ENCODE results near the gene MFSD1.

The MFSD1 gene

GRCh38 chr3:158845765-158846350 lies 44.0 kb downstream of the MFSD1 start:
- no peaks in the 10 kb centered on the region for H3K36me3 Mint-ChIP-seq (ENCODE audit: low read depth)
- H3K4me1 Mint-ChIP-seq (ENCODE audit: low read depth): peaks cover 6% of the 10 kb centered on the region
- H3K27ac Mint-ChIP-seq: no peak overlapping the region
- H3K27me3 Mint-ChIP-seq (ENCODE audit: low read depth): peaks cover 3% of the 10 kb centered on the region
- no peaks in the 10 kb centered on the region for H3K9me3 Mint-ChIP-seq
- H3K4me3 Mint-ChIP-seq: no peak overlapping the region
- no peak for DNase-seq (ENCODE audit: low spot score)

DNA sequence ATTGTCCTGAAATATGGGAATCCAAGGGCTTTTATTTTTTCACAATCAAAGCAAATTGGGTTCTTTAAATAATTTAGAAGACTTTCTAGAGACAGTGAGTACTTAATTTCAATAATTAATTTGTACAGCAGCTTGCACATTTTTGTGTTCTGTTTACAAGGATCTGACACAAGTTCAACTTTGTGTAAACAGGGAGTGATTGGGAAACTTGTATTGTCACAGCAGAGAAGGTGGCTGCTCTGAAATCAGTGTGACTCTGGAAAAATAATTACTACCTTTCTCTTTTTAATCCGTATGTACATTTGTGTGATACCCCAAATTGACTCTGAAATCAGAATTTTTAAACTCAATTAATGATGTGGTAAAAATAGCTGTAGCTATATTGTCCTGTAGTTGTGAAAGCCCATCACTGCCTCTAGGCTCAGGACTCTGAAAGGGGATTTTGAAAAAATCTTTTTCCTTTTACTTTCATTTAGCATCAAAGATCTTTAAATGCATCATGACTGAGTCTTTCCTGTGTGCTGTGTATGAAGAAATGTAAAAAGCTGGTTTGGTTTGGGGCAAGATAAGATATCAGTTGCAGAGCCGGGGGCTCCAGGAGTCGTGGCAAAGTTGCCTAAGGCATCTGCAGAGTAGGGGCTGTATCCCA lies 45.1 kb downstream of the MFSD1 start:
- DNase-seq (ENCODE audit: low spot score): no peak
- Mint-ChIP-seq H3K36me3 (ENCODE audit: low read depth) (no peaks in the 10 kb centered on the region), H3K27ac (no peak overlapping the region), H3K4me1 (ENCODE audit: low read depth) (peaks cover 6% of the 10 kb centered on the region), H3K9me3 (no peaks in the 10 kb centered on the region), H3K4me3 (no peak overlapping the region), H3K27me3 (ENCODE audit: low read depth) (peaks cover 3% of the 10 kb centered on the region)

GRCh38 chr3:158847452-158847821 lies 45.6 kb downstream of the MFSD1 start:
- Mint-ChIP-seq H3K9me3 (no peaks in the 10 kb centered on the region), H3K27me3 (ENCODE audit: low read depth) (peaks cover 3% of the 10 kb centered on the region), H3K4me3 (no peak overlapping the region), H3K36me3 (ENCODE audit: low read depth) (no peaks in the 10 kb centered on the region), H3K27ac (no peak overlapping the region), H3K4me1 (ENCODE audit: low read depth) (peaks cover 6% of the 10 kb centered on the region)
- DNase-seq (ENCODE audit: low spot score): no peak

DNA sequence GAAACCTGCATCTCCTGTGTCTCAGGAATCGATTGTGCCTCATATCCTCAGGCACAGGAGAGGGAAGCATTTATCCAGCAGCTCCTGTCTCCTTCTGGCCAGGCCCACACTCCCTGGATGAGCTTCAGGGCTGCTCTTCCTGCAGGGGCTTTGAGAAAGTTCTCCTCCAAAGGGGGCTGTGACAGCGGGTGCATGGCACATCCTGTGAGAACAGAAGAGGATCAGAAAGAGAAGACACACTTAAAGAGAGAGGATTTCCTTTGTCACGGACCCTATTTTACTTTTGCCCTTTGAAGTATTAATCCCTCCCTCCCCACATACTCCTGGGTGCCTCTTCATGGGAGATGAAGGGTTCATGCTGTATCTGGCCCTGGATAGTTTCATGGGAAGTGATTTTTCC lies 46.0 kb downstream of the MFSD1 start:
- Mint-ChIP-seq H3K9me3 (no peaks in the 10 kb centered on the region), H3K4me3 (no peak overlapping the region), H3K4me1 (ENCODE audit: low read depth) (peaks cover 6% of the 10 kb centered on the region), H3K36me3 (ENCODE audit: low read depth) (no peaks in the 10 kb centered on the region), H3K27me3 (ENCODE audit: low read depth) (peaks cover 3% of the 10 kb centered on the region), H3K27ac (no peak overlapping the region)
- no peak for DNase-seq (ENCODE audit: low spot score)

DNA sequence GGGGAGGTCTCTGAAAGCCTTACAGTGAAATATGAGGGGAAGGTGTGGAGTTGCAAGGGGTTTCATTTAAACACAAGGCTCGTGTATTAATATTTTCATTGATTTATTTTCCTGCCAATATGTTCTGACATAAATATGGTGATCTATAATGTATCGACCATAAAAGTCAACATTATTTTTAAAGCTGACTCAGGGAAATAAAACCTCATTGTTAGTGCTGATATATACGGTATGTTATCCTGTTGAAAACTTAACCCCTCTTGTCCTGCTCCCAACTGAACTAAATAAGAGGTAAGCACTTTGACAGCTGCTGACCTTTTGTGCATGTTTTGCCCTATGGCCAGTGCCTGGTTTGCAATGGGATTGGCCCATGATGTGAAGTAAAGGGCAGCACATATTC lies 47.9 kb downstream of the MFSD1 start:
- Mint-ChIP-seq H3K27me3 (ENCODE audit: low read depth) (peaks cover 3% of the 10 kb centered on the region), H3K27ac (no peak overlapping the region), H3K4me3 (no peak overlapping the region), H3K9me3 (no peaks in the 10 kb centered on the region), H3K4me1 (ENCODE audit: low read depth) (peaks cover 6% of the 10 kb centered on the region), H3K36me3 (ENCODE audit: low read depth) (no peaks in the 10 kb centered on the region)
- no peak for DNase-seq (ENCODE audit: low spot score)

- Mint-ChIP-seq H3K36me3 (ENCODE audit: low read depth) (no peaks in the 10 kb centered on the region), H3K4me3 (no peak overlapping the region), H3K27me3 (ENCODE audit: low read depth) (no peaks in the 10 kb centered on the region), H3K4me1 (ENCODE audit: low read depth) (no peaks in the 10 kb centered on the region), H3K27ac (no peak overlapping the region), H3K9me3 (no peaks in the 10 kb centered on the region)
- DNase-seq (ENCODE audit: low spot score): no peak
These were observed 57.5 kb downstream of the MFSD1 start for GRCh38 chr3:158859362-158859761.

- no peaks in the 10 kb centered on the region for H3K9me3 Mint-ChIP-seq
- no peaks in the 10 kb centered on the region for H3K27me3 Mint-ChIP-seq (ENCODE audit: low read depth)
- no peaks in the 10 kb centered on the region for H3K36me3 Mint-ChIP-seq (ENCODE audit: low read depth)
- no peak overlapping the region for H3K27ac Mint-ChIP-seq
- H3K4me3 Mint-ChIP-seq: no peak overlapping the region
- no peak for DNase-seq (ENCODE audit: low spot score)
- no peaks in the 10 kb centered on the region for H3K4me1 Mint-ChIP-seq (ENCODE audit: low read depth)
These were observed 61.4 kb downstream of the MFSD1 start for GRCh38 chr3:158863247-158863646.

DNA sequence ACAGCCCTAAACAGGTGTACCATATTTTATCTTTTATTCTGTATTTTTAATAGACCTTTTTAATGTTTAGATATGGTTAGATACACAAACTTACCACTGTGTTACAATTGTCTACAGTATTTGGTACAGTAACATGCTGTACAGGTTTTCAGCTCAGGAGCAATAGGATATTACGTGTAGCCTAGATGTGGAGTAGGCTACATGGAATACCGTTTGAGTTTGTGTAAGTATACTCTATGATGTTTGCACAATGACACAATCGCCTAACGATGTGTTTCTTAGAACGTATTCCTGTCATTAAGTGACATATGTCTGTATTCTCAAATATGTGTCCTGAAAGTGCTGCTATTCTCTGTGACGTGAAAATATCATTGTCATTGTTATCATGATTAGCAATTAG lies 62.6 kb downstream of the MFSD1 start:
- Mint-ChIP-seq H3K27me3 (ENCODE audit: low read depth) (no peaks in the 10 kb centered on the region), H3K27ac (no peak overlapping the region), H3K4me1 (ENCODE audit: low read depth) (no peaks in the 10 kb centered on the region), H3K4me3 (no peak overlapping the region), H3K9me3 (no peaks in the 10 kb centered on the region), H3K36me3 (ENCODE audit: low read depth) (no peaks in the 10 kb centered on the region)
- no peak for DNase-seq (ENCODE audit: low spot score)

GRCh38 chr3:158875700-158876099 lies 73.8 kb downstream of the MFSD1 start:
- no peaks in the 10 kb centered on the region for H3K27me3 Mint-ChIP-seq (ENCODE audit: low read depth)
- DNase-seq (ENCODE audit: low spot score): no peak
- no peak overlapping the region for H3K4me3 Mint-ChIP-seq
- no peak overlapping the region for H3K27ac Mint-ChIP-seq
- H3K36me3 Mint-ChIP-seq (ENCODE audit: low read depth): no peaks in the 10 kb centered on the region
- no peaks in the 10 kb centered on the region for H3K9me3 Mint-ChIP-seq
- no peaks in the 10 kb centered on the region for H3K4me1 Mint-ChIP-seq (ENCODE audit: low read depth)

Measured in T-helper 2 cell treated with Interferon-gamma antibody and Interleukin-4, amounts not matched to agents 5 μg/mL and 100 μg/mL, for 36 hours (primary cell).